GM23248 (cell line): ENCODE measurements around the gene TRIP10.

ENCODE experiments used
- EZH2 ChIP-seq: fragments of 200-600 bp; sonication (generic); IDR thresholded peaks from 2 replicates; pipeline ENCODE4 v1.6.1; 2018; ENCODE audit warnings: antibody characterized with exemption, mild to moderate bottlenecking; ENCODE audit not compliant: insufficient read depth, poor library complexity, severe bottlenecking
- EZH2phosphoT487 ChIP-seq: fragments of 200-600 bp; sonication (generic); IDR thresholded peaks from 2 replicates; pipeline ENCODE4 v1.6.1; 2018; ENCODE audit warnings: antibody characterized with exemption, moderate library complexity, mild to moderate bottlenecking, low read depth; ENCODE audit not compliant: insufficient read depth

DNA sequence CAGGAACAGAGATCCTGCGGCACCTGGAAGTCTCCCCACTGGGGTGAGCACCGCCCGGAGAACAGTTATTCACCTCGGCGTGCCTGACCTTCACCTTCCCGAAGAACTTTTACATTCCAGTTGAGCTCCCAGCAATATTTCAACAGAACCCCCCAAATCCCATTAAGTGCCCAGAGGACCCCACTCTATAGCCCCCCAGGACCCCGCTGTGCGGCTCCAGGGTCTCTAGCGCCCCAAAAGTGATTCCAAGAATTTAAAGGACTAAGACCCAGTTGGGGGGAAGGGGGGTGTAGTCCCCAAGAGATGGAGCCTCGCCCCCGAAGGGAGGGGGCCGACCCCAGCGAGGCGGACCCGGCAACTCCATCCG lies 2.6 kb upstream of the TRIP10 start:
- no peak for TF ChIP-seq EZH2phosphoT487
- TF ChIP-seq EZH2, result no peak
